Measurements from ENCODE around the gene RAB11FIP4. TPM values are rescaled to one million over a fixed set of nuclear protein-coding genes. Genes with fewer than 3 reads are reported as not detected.

RAB11FIP4 gene
- total and polyA plus RNA-seq, 10 of the 15 experiments (the other 5 are each of a cell fraction or from before 2014, with no cell fraction given): 1.4 to 27.0 (median 17.6) TPM

DNA sequence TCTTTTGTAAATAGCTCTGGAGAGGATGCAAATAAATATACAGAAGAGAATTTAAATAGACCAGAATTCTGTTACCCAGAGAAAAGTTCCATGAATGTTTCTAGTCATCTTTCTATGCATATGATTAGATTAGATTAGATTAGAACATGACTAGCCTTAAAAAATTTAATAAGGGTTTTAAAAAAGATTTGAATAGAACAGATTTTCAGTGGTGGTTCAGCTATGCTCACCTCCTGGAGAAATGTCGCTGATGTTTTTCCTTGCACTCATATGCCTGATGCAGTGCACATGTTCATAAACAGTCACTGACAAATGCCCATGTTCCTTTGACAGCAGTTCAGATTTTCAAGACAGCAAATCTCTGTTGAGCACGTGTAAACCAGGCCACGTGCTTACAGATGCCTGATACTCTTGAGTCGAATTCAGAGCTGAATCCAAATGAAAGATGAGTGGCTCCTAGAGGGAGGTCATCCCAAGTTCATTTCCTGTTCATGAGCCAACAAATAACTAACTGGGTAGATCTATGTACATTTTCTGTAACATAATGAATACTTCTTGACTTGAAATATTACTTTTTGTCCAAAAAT lies 19.9 kb upstream of the RAB11FIP4 start:
- intact Hi-C loops (cut with micrococcal nuclease; ENCODE audit: unreplicated experiment) (loop anchor here (2.0 to 5.0 kb wide), 3 partner anchors 63 to 359 kb away; no protein-coding TSS in a partner anchor), in situ Hi-C loops (cut with MboI) (loop anchor here (5.0 kb wide), 1 partner anchor 354 kb away; no protein-coding TSS in a partner anchor)
- DNase-seq (ENCODE audit: low read depth, low spot score): no peak
- FAIRE-seq: peak; percentile 7
- Histone ChIP-seq H3K4me3 (no peak overlapping the region), H3K27me3 (replicated peaks in 1 of 2; ENCODE audit: control insufficient read depth in 2 of 2, insufficient read depth in 2 of 2, low read length in 1 of 2) (no peaks in the 10 kb centered on the region), H3K79me2 (ENCODE audit: control insufficient read depth, insufficient read depth, low read length) (no peaks in the 10 kb centered on the region), H3K27ac (ENCODE audit: control insufficient read depth, insufficient read depth) (no peak overlapping the region), H4K20me1 (ENCODE audit: control insufficient read depth, insufficient read depth) (no peaks in the 10 kb centered on the region), H3K9me3 (replicated peaks; ENCODE audit: control insufficient read depth, insufficient read depth, low read length) (no peaks in the 10 kb centered on the region), H3K9ac (ENCODE audit: control insufficient read depth, insufficient read depth, low read length) (no peak overlapping the region), H3K4me2 (ENCODE audit: control insufficient read depth, insufficient read depth) (no peak overlapping the region), H2AFZ (ENCODE audit: control insufficient read depth, low read depth, low read length) (no peak overlapping the region; the same call in 1 of the 2 replicates), H3K4me1 (ENCODE audit: control insufficient read depth, insufficient read depth, low read length) (peaks cover 16% of the 10 kb centered on the region), H3K36me3 (ENCODE audit: control insufficient read depth in 2 of 2, insufficient read depth in 2 of 2, low read length in 1 of 2) (peaks cover 0 to 14% of the 10 kb centered on the region in 2 experiments; a peak in 1 of 4 replicates)
- CTCF ChIA-PET: interaction anchor here (0.6 to 5.4 kb wide), 21 partner anchors 9 to 360 kb away, joined by 3 to 80 read pairs (median 5); partner anchors contain the start of gene EVI2B
- no TSS peak for BruUV-seq (replicated peaks)
- no peak for TF ChIP-seq GABPA (IDR thresholded peaks at IDR 0.05; ENCODE audit: low read depth)
- TF ChIP-seq, protein P1, sequence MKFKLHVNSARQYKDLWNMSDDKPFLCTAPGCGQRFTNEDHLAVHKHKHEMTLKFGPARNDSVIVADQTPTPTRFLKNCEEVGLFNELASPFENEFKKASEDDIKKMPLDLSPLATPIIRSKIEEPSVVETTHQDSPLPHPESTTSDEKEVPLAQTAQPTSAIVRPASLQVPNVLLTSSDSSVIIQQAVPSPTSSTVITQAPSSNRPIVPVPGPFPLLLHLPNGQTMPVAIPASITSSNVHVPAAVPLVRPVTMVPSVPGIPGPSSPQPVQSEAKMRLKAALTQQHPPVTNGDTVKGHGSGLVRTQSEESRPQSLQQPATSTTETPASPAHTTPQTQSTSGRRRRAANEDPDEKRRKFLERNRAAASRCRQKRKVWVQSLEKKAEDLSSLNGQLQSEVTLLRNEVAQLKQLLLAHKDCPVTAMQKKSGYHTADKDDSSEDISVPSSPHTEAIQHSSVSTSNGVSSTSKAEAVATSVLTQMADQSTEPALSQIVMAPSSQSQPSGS (IDR thresholded peaks at IDR 0.05; ENCODE audit: low read length): no peak
- TF ChIP-seq, protein P2, sequence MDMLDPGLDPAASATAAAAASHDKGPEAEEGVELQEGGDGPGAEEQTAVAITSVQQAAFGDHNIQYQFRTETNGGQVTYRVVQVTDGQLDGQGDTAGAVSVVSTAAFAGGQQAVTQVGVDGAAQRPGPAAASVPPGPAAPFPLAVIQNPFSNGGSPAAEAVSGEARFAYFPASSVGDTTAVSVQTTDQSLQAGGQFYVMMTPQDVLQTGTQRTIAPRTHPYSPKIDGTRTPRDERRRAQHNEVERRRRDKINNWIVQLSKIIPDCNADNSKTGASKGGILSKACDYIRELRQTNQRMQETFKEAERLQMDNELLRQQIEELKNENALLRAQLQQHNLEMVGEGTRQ (IDR thresholded peaks at IDR 0.05; ENCODE audit: borderline replicate concordance, low read depth, low read length): no peak
- no peak for TF ChIP-seq TCF3 (IDR thresholded peaks at IDR 0.05; ENCODE audit: borderline replicate concordance, insufficient read depth, low read depth, low read length)
- TF ChIP-seq BRCA1 (IDR thresholded peaks at IDR 0.05; ENCODE audit: low read depth, low read length): no peak
- no peak for TF ChIP-seq NFYB (IDR thresholded peaks at IDR 0.05; ENCODE audit: insufficient read depth, low read depth, low read length)
- TF ChIP-seq RAD21 (IDR thresholded peaks at IDR 0.05; ENCODE audit: insufficient read depth, low read depth, low read length): no peak
- no peak for TF ChIP-seq ZNF207 (IDR thresholded peaks at IDR 0.05; ENCODE audit: borderline replicate concordance)
- POLR2A ChIA-PET: interaction anchor here (1.0 kb wide), 1 partner anchor 120 kb away, joined by 6 read pairs; no protein-coding TSS in a partner anchor
- 47% methylated on average over 4 of the region's 4 CpGs for WGBS (ENCODE audit: insufficient coverage, insufficient replicate concordance, low lambda C conversion rate, missing lambda C conversion rate)
- SMC1A ChIA-PET (ENCODE audit: uncharacterized antibody, unreplicated experiment): interaction anchor here (0.6 to 9.7 kb wide), 19 partner anchors 10 to 899 kb away, joined by 3 to 86 read pairs (median 6); partner anchors contain the start of genes EVI2A and EVI2B
- RAD21 ChIA-PET (ENCODE audit: unreplicated experiment): interaction anchor here (0.7 to 3.6 kb wide), 15 partner anchors 8 to 863 kb away, joined by 3 to 20 read pairs (median 5); no protein-coding TSS in a partner anchor
- ATAC-seq: no peak
